ENCODE data around the gene PSMB7.

- TF ChIP-seq ZNF18 (tag by site-specific recombination; IDR thresholded peaks at IDR 0.05) = no peak
- TF ChIP-seq SP3 (tag by site-specific recombination; IDR thresholded peaks at IDR 0.05) = no peak
- no peak for TF ChIP-seq CTCF (tag by site-specific recombination; IDR thresholded peaks at IDR 0.05)
- no peak for TF ChIP-seq PRDM10 (tag by site-specific recombination; IDR thresholded peaks at IDR 0.05)
- TF ChIP-seq ZNF23 (tag by site-specific recombination; IDR thresholded peaks at IDR 0.05; ENCODE audit: borderline replicate concordance) = no peak
- no peak for TF ChIP-seq ZNF350 (tag by site-specific recombination; IDR thresholded peaks at IDR 0.05)
- TF ChIP-seq ZNF777 (tag by site-specific recombination; IDR thresholded peaks at IDR 0.05; ENCODE audit: borderline replicate concordance) = no peak
- no peak for TF ChIP-seq PRDM4 (tag by site-specific recombination; IDR thresholded peaks at IDR 0.05)
- no peak for TF ChIP-seq ZBTB7A (tag by site-specific recombination; IDR thresholded peaks at IDR 0.05; ENCODE audit: low read depth)
Observed at GRCh38 chr9:124375726-124376125, 39.5 kb downstream of the PSMB7 start.

Data from HEK293 (cell line).